Measurements from ENCODE around the gene FAM169A. TPM values are rescaled to one million over a fixed set of nuclear protein-coding genes. Genes with fewer than 3 reads are reported as not detected.
"Not testable (repeated sequence)": the region's sequence is repeated elsewhere in the genome, so short reads cannot be mapped to it uniquely, and the experiment has no call there.

Gene FAM169A
- total RNA-seq, 5 donors from 2014 or later (not counting 1 experiment from before 2014, with no cell fraction given) = 12.5 to 15.9 (median 12.6) TPM

DNA sequence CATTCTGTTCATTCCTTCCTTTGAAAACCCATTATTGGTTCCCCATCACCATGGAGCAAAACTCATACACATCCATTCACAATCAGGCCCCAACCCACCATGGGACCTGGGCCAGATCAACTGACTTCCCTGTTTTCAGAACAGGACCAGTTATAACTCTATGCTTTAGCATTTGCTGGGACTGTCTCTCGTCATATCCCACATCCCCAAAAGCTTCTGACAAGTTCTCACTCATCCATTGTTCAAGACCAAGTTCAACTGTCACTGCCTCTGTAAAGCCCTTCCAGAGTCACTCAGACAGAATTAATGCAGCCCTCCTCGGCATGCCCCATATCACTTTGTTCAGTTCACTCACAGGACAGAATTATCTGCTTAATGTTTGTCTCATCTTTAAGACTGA, 4.0 kb downstream of the FAM169A start:
- CTCF ChIA-PET = interaction anchor here (0.6 kb wide), 3 partner anchors 204 to 1307 kb away, joined by 3 to 6 read pairs (median 5); no protein-coding TSS in a partner anchor
- POLR2A ChIA-PET = interaction anchor here (0.6 to 1.2 kb wide), 3 partner anchors 10 to 48 kb away, joined by 5 to 9 read pairs (median 8); no protein-coding TSS in a partner anchor
- peaks cover 49 to 56% (median 53%) of the 10 kb centered on the region in 3 donors for H3K4me1 Mint-ChIP-seq
- Histone ChIP-seq H3K9me3 (no peaks in the 10 kb centered on the region), H3K27ac (ENCODE audit: low read length) (no peak overlapping the region), H3K4me3 (ENCODE audit: control insufficient read depth in 1 of 2, extremely low read depth in 1 of 2, low read length in 1 of 2) (no peak overlapping the region), H3K4me1 (ENCODE audit: control insufficient read depth in 1 of 2, extremely low read depth in 1 of 2, insufficient read depth in 2 of 2, low read length in 2 of 2) (peaks cover 2 to 16% of the 10 kb centered on the region in 2 experiments), H3K27me3 (replicated peaks in 1 of 2; ENCODE audit: control insufficient read depth in 2 of 2, extremely low read depth in 1 of 2, insufficient read depth in 2 of 2, low read length in 1 of 2) (peaks cover 0 to 11% of the 10 kb centered on the region in 2 experiments), H3K36me3 (ENCODE audit: control insufficient read depth in 2 of 2, extremely low read depth in 1 of 2, insufficient read depth in 1 of 2, low read length in 1 of 2) (no peaks in the 10 kb centered on the region)
- H3K4me3 Mint-ChIP-seq = no peak overlapping the region
- H3K9me3 Mint-ChIP-seq = no peaks in the 10 kb centered on the region
- ATAC-seq (replicated peaks in 1 of 4) (no peak), DNase-seq (no peak)
- peaks cover 0 to 13% of the 10 kb centered on the region in 2 donors for H3K27me3 Mint-ChIP-seq
- H3K27ac Mint-ChIP-seq = no peak overlapping the region
- 65% methylated on average over 2 of the region's 2 CpGs for WGBS (ENCODE audit: insufficient coverage)
- no peaks in the 10 kb centered on the region for H3K36me3 Mint-ChIP-seq

DNA sequence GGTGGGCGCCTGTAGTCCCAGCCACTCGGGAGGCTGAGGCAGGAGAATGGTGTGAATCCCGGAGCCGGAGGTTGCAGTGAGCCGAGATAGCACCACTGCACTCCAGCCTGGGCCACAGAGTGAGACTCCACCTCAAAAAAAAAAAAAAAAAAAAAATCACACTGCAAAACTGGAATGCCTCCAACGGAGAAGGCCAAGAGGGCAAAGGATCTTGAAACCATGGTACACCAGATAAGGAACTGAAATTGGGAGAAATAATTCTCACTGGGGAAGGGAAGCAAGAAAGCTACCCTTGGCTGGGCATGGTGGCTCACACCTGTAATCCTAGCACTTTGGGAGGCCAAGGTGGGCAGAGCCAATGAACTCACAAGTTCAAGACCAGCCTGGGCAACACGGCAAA, 9.2 kb downstream of the FAM169A start:
- H3K4me1 Mint-ChIP-seq = peaks cover 42 to 49% (median 43%) of the 10 kb centered on the region in 3 donors
- POLR2A ChIA-PET = not testable (repeated sequence)

DNA sequence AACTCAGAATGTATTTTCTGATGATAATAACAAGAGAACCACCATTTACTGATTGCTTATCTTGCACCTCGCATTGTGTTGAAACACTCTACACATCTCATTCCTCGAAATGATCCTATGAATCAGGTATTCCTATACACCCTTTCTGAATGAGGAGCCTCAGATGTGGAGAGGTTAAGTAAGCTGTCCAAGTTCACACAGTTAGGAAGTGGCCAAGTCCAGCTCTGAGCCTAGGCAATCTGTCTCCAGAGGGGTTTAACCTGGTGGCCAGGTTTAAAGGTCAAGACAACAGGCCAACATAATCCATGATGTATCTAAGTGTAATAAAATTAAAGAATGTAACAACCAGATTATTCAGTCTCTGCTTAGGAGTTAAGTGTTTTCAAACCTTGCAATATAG, 12.9 kb downstream of the FAM169A start:
- no peak for ATAC-seq (replicated peaks in 1 of 4)
- Mint-ChIP-seq H3K27ac (no peak overlapping the region), H3K9me3 (peaks cover 0 to 10% (median 5%) of the 10 kb centered on the region in 3 donors), H3K27me3 (no peaks in the 10 kb centered on the region), H3K4me3 (no peak overlapping the region), H3K4me1 (peaks cover 52 to 63% (median 55%) of the 10 kb centered on the region in 3 donors), H3K36me3 (peaks cover 10% of the 10 kb centered on the region)
- POLR2A ChIA-PET = no interaction called here
- Histone ChIP-seq H3K4me1 (ENCODE audit: control insufficient read depth in 1 of 2, extremely low read depth in 1 of 2, insufficient read depth in 2 of 2, low read length in 2 of 2) (peaks cover 0 to 4% of the 10 kb centered on the region in 2 experiments), H3K4me3 (ENCODE audit: control insufficient read depth in 1 of 2, extremely low read depth in 1 of 2, low read length in 1 of 2) (no peak overlapping the region), H3K27ac (ENCODE audit: low read length) (no peak overlapping the region), H3K36me3 (ENCODE audit: control insufficient read depth in 2 of 2, extremely low read depth in 1 of 2, insufficient read depth in 1 of 2, low read length in 1 of 2) (no peaks in the 10 kb centered on the region), H3K27me3 (replicated peaks in 1 of 2; ENCODE audit: control insufficient read depth in 2 of 2, extremely low read depth in 1 of 2, insufficient read depth in 2 of 2, low read length in 1 of 2) (no peaks in the 10 kb centered on the region), H3K9me3 (no peaks in the 10 kb centered on the region)
- no peak for DNase-seq
- no CpG with 5 or more reads among the region's 2 CpGs for WGBS (ENCODE audit: insufficient coverage)
- CTCF ChIA-PET = interaction anchor here in 1 of 2 donors (0.6 to 0.7 kb wide), 2 partner anchors 68 to 196 kb away, joined by 3 to 5 read pairs; no protein-coding TSS in a partner anchor

More for the DNA sequence above, 9.2 kb downstream of the FAM169A start:
- H3K27ac ChIP-seq (ENCODE audit: low read length); DNase-seq; CTCF ChIA-PET; H3K9me3 ChIP-seq; H3K27me3 ChIP-seq (replicated peaks in 1 of 2; ENCODE audit: control insufficient read depth in 2 of 2, extremely low read depth in 1 of 2, insufficient read depth in 2 of 2, low read length in 1 of 2); H3K27me3 Mint-ChIP-seq; H3K4me3 ChIP-seq (ENCODE audit: control insufficient read depth in 1 of 2, extremely low read depth in 1 of 2, low read length in 1 of 2); H3K27ac Mint-ChIP-seq; H3K4me3 Mint-ChIP-seq; ATAC-seq (replicated peaks in 1 of 4); H3K36me3 ChIP-seq (ENCODE audit: control insufficient read depth in 2 of 2, extremely low read depth in 1 of 2, insufficient read depth in 1 of 2, low read length in 1 of 2); H3K4me1 ChIP-seq (ENCODE audit: control insufficient read depth in 1 of 2, extremely low read depth in 1 of 2, insufficient read depth in 2 of 2, low read length in 2 of 2): not testable (repeated sequence)
- Mint-ChIP-seq H3K36me3 (peaks cover 10% of the 10 kb centered on the region), H3K9me3 (peaks cover 0 to 10% (median 5%) of the 10 kb centered on the region in 3 donors)
- no CpG with 5 or more reads among the region's 7 CpGs for WGBS (ENCODE audit: insufficient coverage)

DNA sequence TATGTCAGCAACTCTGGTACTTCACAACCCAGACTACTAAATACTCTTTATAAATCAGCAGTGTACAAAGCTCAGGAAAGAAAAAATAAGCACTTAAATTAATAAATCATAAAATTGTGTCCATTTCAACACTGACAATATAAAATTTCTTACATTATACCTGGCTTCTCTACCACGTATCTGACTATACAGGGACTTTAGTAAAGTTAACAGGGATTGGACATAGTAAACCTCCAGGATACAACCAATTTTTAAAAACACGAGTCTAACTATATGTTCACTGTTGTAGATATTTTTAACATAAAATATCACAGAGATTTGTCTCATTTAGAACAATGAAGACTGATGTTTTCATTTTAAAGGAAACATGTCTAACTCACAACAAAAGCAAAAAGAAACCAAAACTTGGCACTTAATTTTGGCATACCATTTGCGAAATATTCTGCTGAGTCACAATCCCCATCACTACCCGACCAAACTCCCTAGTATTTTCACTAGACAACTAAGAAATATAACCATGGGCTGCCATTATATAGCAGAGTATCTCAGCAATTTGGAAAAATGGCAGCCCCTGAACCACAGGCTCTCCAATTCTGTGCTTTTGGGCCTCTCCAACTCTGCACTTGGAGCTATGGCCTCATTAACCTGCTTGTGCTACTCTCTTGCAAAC, 14.4 kb downstream of the FAM169A start:
- WGBS (ENCODE audit: insufficient coverage) = 33% methylated on average over 2 of the region's 4 CpGs
- Mint-ChIP-seq H3K4me1 (peaks cover 60 to 70% (median 62%) of the 10 kb centered on the region in 3 donors), H3K36me3 (peaks cover 10% of the 10 kb centered on the region), H3K27me3 (no peaks in the 10 kb centered on the region), H3K9me3 (peaks cover 0 to 10% (median 5%) of the 10 kb centered on the region in 3 donors), H3K4me3 (peak overlapping the region; percentile 7 to 59 (median 16)), H3K27ac (peak overlapping the region; percentile 24 to 69)
- Histone ChIP-seq H3K27ac (ENCODE audit: low read length) (no peak overlapping the region), H3K9me3 (no peaks in the 10 kb centered on the region), H3K27me3 (replicated peaks in 1 of 2; ENCODE audit: control insufficient read depth in 2 of 2, extremely low read depth in 1 of 2, insufficient read depth in 2 of 2, low read length in 1 of 2) (no peaks in the 10 kb centered on the region), H3K4me1 (ENCODE audit: control insufficient read depth in 1 of 2, extremely low read depth in 1 of 2, insufficient read depth in 2 of 2, low read length in 2 of 2) (peaks cover 0 to 4% of the 10 kb centered on the region in 2 experiments), H3K36me3 (ENCODE audit: control insufficient read depth in 2 of 2, extremely low read depth in 1 of 2, insufficient read depth in 1 of 2, low read length in 1 of 2) (no peaks in the 10 kb centered on the region), H3K4me3 (ENCODE audit: control insufficient read depth in 1 of 2, extremely low read depth in 1 of 2, low read length in 1 of 2) (no peak overlapping the region)
- DNase-seq (no peak), ATAC-seq (replicated peaks in 1 of 4) (peak in 1 of 4 experiments; percentile 4)
- CTCF ChIA-PET = no interaction called here
- POLR2A ChIA-PET = interaction anchor here in 1 of 2 donors (0.6 to 1.1 kb wide), 2 partner anchors 13 to 44 kb away, joined by 3 to 5 read pairs; no protein-coding TSS in a partner anchor

DNA sequence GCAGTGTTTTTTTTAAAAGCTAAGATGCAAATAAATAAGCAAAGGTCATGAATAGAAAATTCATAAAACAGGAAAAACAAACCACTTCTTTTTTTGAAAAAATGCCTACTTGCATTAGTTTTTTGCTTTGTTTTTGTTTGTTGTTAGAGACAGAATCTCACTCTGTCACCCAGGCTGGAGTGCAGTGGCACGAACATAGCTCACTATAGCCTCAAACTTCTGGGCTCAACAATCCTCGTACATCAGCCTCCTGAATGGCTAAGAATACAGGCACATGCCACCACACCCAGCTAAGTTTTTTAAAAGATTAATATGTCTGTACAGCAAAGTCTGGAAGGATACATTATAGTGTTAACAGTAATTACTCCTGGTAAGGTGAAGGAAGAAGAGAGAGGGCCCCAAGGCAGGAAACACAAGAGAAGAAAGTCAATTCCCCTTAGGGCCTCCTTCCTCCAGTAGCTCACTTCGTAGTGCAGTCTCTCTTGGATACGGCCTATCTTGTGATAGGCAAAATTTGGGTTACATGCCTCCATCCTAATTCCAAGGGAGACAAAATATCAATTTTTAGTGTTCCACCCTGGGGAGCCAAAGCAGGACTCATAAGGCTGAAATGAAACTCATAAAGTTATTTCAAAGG, 15.3 kb downstream of the FAM169A start:
- H3K9me3 ChIP-seq = no peaks in the 10 kb centered on the region
- H3K27ac ChIP-seq (ENCODE audit: low read length) = no peak overlapping the region
- ChIA-PET CTCF (no interaction called here), POLR2A (interaction anchor here in 1 of 2 donors (1.0 kb wide), 1 partner anchor 12 kb away, joined by 5 read pairs; no protein-coding TSS in a partner anchor)
- Mint-ChIP-seq H3K9me3 (peaks cover 0 to 8% (median 5%) of the 10 kb centered on the region in 3 donors), H3K27me3 (no peaks in the 10 kb centered on the region), H3K4me3 (peak overlapping the region in 1 of 3 donors; percentile 21), H3K27ac (peak overlapping the region; percentile 61 to 66), H3K36me3 (peaks cover 9% of the 10 kb centered on the region), H3K4me1 (peaks cover 62 to 73% (median 65%) of the 10 kb centered on the region in 3 donors)
- peak in 3 of 4 experiments; percentile 29 to 57 (median 41) for ATAC-seq (replicated peaks in 1 of 4)
- no peaks in the 10 kb centered on the region for H3K27me3 ChIP-seq (replicated peaks in 1 of 2; ENCODE audit: control insufficient read depth in 2 of 2, extremely low read depth in 1 of 2, insufficient read depth in 2 of 2, low read length in 1 of 2)
- no CpG with 5 or more reads among the region's 4 CpGs for WGBS (ENCODE audit: insufficient coverage)
- peaks cover 0 to 4% of the 10 kb centered on the region in 2 experiments for H3K4me1 ChIP-seq (ENCODE audit: control insufficient read depth in 1 of 2, extremely low read depth in 1 of 2, insufficient read depth in 2 of 2, low read length in 2 of 2)
- DNase-seq = no peak
- no peak overlapping the region for H3K4me3 ChIP-seq (ENCODE audit: control insufficient read depth in 1 of 2, extremely low read depth in 1 of 2, low read length in 1 of 2)
- H3K36me3 ChIP-seq (ENCODE audit: control insufficient read depth in 2 of 2, extremely low read depth in 1 of 2, insufficient read depth in 1 of 2, low read length in 1 of 2) = no peaks in the 10 kb centered on the region

DNA sequence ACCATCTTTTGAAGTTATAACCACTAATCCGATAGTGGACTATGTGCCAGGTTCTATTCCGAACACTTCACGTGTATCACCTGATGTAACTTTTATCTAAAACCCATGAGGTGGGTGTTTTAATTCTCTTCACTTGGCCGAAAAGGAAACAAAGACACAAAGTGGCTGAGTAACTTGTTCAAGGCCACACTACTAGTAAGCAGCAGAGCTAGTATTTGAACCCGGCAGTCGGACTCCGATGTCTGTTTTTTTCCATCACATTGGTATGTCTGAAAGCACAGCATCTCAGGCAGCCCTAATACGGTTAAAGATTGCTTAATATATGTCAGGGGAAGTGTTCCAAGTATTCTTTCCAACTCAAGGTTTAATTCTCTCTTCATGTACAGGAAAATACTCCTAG, 16.2 kb downstream of the FAM169A start:
- peaks cover 0 to 4% of the 10 kb centered on the region in 2 experiments for H3K4me1 ChIP-seq (ENCODE audit: control insufficient read depth in 1 of 2, extremely low read depth in 1 of 2, insufficient read depth in 2 of 2, low read length in 2 of 2)
- H3K27me3 ChIP-seq (replicated peaks in 1 of 2; ENCODE audit: control insufficient read depth in 2 of 2, extremely low read depth in 1 of 2, insufficient read depth in 2 of 2, low read length in 1 of 2) = no peaks in the 10 kb centered on the region
- Mint-ChIP-seq H3K9me3 (peaks cover 0 to 5% (median 4%) of the 10 kb centered on the region in 3 donors), H3K27me3 (no peaks in the 10 kb centered on the region), H3K4me3 (no peak overlapping the region), H3K4me1 (peaks cover 60 to 65% (median 64%) of the 10 kb centered on the region in 3 donors), H3K27ac (no peak overlapping the region), H3K36me3 (peaks cover 4% of the 10 kb centered on the region)
- no peaks in the 10 kb centered on the region for H3K9me3 ChIP-seq
- no peak overlapping the region for H3K27ac ChIP-seq (ENCODE audit: low read length)
- H3K4me3 ChIP-seq (ENCODE audit: control insufficient read depth in 1 of 2, extremely low read depth in 1 of 2, low read length in 1 of 2) = no peak overlapping the region
- no peak for DNase-seq
- 96% methylated on average over 4 of the region's 8 CpGs for WGBS (ENCODE audit: insufficient coverage)
- H3K36me3 ChIP-seq (ENCODE audit: control insufficient read depth in 2 of 2, extremely low read depth in 1 of 2, insufficient read depth in 1 of 2, low read length in 1 of 2) = no peaks in the 10 kb centered on the region
- ATAC-seq (replicated peaks in 1 of 4) = no peak
- ChIA-PET CTCF (interaction anchor here in 1 of 2 donors (0.7 kb wide), 1 partner anchor 12 kb away, joined by 4 read pairs; no protein-coding TSS in a partner anchor), POLR2A (interaction anchor here (0.6 to 1.0 kb wide), 2 partner anchors 13 to 72 kb away, joined by 3 to 5 read pairs; no protein-coding TSS in a partner anchor)
